WTC11 (cell line): Measurements from ENCODE around the gene FBH1. TPM values are rescaled to one million over a fixed set of nuclear protein-coding genes. Genes with fewer than 3 reads are reported as not detected.
A peak's percentile ranks its signal among the peaks of the same experiment; 100 is the strongest.

Experiments
- ATAC-seq: fragments of 200-7000 bp; cut with Tn5 transposase; 2 replicates; pipeline ENCODE4 v1.10.0; 2021; ENCODE audit warnings: mild to moderate bottlenecking, moderate library complexity
- CTCF ChIA-PET: fragments of 300-600 bp; sonication (Branson Sonifier 250); formaldehyde crosslinking; loops from one replicate; lab custom pipeline; 2021; ENCODE audit warnings: antibody characterized with exemption; lab: Charles Lee
- POLR2A ChIA-PET: fragments of 350-600 bp; sonication (Branson Sonifier 250); formaldehyde crosslinking; loops from one replicate; lab custom pipeline; 2021; ENCODE audit warnings: antibody characterized with exemption; lab: Charles Lee
- DNase-seq: peaks from one replicate; pipeline ENCODE4 v3.0.0; 2021; ENCODE audit warnings: low spot score
- H3K27ac Mint-ChIP-seq: 2 replicates; pipeline ENCODE4 v1.8.0; 2021; ENCODE audit warnings: mixed read lengths
- H3K27me3 Mint-ChIP-seq: 2 replicates; pipeline ENCODE4 v1.8.0; 2021; ENCODE audit warnings: low read depth, mild to moderate bottlenecking, moderate library complexity, mixed read lengths
- H3K36me3 Mint-ChIP-seq: 2 replicates; pipeline ENCODE4 v1.8.0; 2021; ENCODE audit warnings: mixed read lengths
- H3K4me1 Mint-ChIP-seq: 2 replicates; pipeline ENCODE4 v1.8.0; 2022; ENCODE audit warnings: mixed read lengths
- H3K4me3 Mint-ChIP-seq: 2 replicates; pipeline ENCODE4 v1.8.0; 2021; ENCODE audit warnings: mild to moderate bottlenecking, moderate library complexity, mixed read lengths
- H3K9me3 Mint-ChIP-seq: 2 replicates; pipeline ENCODE4 v1.8.0; 2021; ENCODE audit warnings: mixed read lengths
- AR ChIP-seq: fragments of 250-450 bp; sonication (Bioruptor Pico); IDR thresholded peaks from 2 replicates; pipeline ENCODE4 v1.9.0; 2021; ENCODE audit warnings: mild to moderate bottlenecking
- ATF1 ChIP-seq: sonication (generic); formaldehyde crosslinking; IDR thresholded peaks from 2 replicates; pipeline ENCODE4 v1.8.1; 2023; ENCODE audit warnings: mild to moderate bottlenecking, moderate library complexity, missing genetic modification reagents
- ATF2 ChIP-seq: sonication (generic); formaldehyde crosslinking; IDR thresholded peaks from 2 replicates; pipeline ENCODE4 v1.8.1; 2022; ENCODE audit warnings: low read depth, missing genetic modification reagents, borderline replicate concordance
- ATF6 ChIP-seq: sonication (generic); formaldehyde crosslinking; IDR thresholded peaks from 2 replicates; pipeline ENCODE4 v1.8.1; 2023; ENCODE audit warnings: mild to moderate bottlenecking, missing genetic modification reagents
- CBFB ChIP-seq: sonication (generic); formaldehyde crosslinking; IDR thresholded peaks from 2 replicates; pipeline ENCODE4 v1.8.1; 2022; ENCODE audit warnings: mild to moderate bottlenecking, low read depth, missing genetic modification reagents
- CDX4 ChIP-seq: fragments of 250-450 bp; sonication (Bioruptor Pico); IDR thresholded peaks from 2 replicates; pipeline ENCODE4 v1.9.0; 2021; ENCODE audit warnings: moderate library complexity, mild to moderate bottlenecking, inconsistent platforms, borderline replicate concordance
- E2F4 ChIP-seq: sonication (generic); formaldehyde crosslinking; IDR thresholded peaks from 2 replicates; pipeline ENCODE4 v1.8.1; 2022; ENCODE audit warnings: low read depth, mild to moderate bottlenecking, moderate library complexity, missing genetic modification reagents, borderline replicate concordance
- E2F5 ChIP-seq: sonication (generic); formaldehyde crosslinking; IDR thresholded peaks from 2 replicates; pipeline ENCODE4 v1.8.1; 2022; ENCODE audit warnings: mild to moderate bottlenecking, moderate library complexity, missing genetic modification reagents
- GABPB1 ChIP-seq: sonication (generic); formaldehyde crosslinking; IDR thresholded peaks from 2 replicates; pipeline ENCODE4 v1.8.1; 2023; ENCODE audit warnings: mild to moderate bottlenecking, missing genetic modification reagents
- GTF2I ChIP-seq: fragments of 250-450 bp; sonication (Bioruptor Pico); conservative IDR thresholded peaks from 2 replicates; pipeline ENCODE4 v1.4.0; 2021; ENCODE audit warnings: mild to moderate bottlenecking
- HMGXB4 ChIP-seq: sonication (generic); formaldehyde crosslinking; IDR thresholded peaks from 2 replicates; pipeline ENCODE4 v1.8.1; 2023; ENCODE audit warnings: mild to moderate bottlenecking, moderate library complexity, missing genetic modification reagents
- NFATC4 ChIP-seq: fragments of 250-450 bp; sonication (Bioruptor Pico); IDR thresholded peaks from 2 replicates; pipeline ENCODE4 v1.9.0; 2021; ENCODE audit warnings: mild to moderate bottlenecking
- PREB ChIP-seq: sonication (generic); formaldehyde crosslinking; IDR thresholded peaks from 2 replicates; pipeline ENCODE4 v1.8.1; 2022; ENCODE audit warnings: mild to moderate bottlenecking, missing genetic modification reagents, moderate library complexity, borderline replicate concordance
- SMAD3 ChIP-seq: sonication (generic); formaldehyde crosslinking; IDR thresholded peaks from 2 replicates; pipeline ENCODE4 v1.8.0; 2022; ENCODE audit warnings: missing genetic modification reagents, mild to moderate bottlenecking, borderline replicate concordance
- SMAD4 ChIP-seq: sonication (generic); formaldehyde crosslinking; IDR thresholded peaks from 2 replicates; pipeline ENCODE4 v1.8.0; 2022; ENCODE audit warnings: mild to moderate bottlenecking, missing genetic modification reagents
- SP1 ChIP-seq: sonication (generic); formaldehyde crosslinking; conservative IDR thresholded peaks from 2 replicates; pipeline ENCODE4 v1.8.1; 2022; ENCODE audit warnings: missing genetic modification reagents
- ZNF416 ChIP-seq: fragments of 250-450 bp; sonication (Bioruptor Pico); IDR thresholded peaks from 2 replicates; pipeline ENCODE4 v1.9.0; 2021; ENCODE audit warnings: mild to moderate bottlenecking, inconsistent platforms
- total RNA-seq: library from RNA; stranded (reverse); gene quantifications from 3 replicates; pipeline ENCODE4 v1.2.3, GENCODE V29; 2021

Gene FBH1
- total RNA-seq, 1 experiment from 2014 or later = 66.8 TPM

- Mint-ChIP-seq H3K4me3 (no peak overlapping the region), H3K27me3 (no peaks in the 10 kb centered on the region), H3K4me1 (peaks cover 9% of the 10 kb centered on the region), H3K27ac (peak overlapping the region; percentile 82), H3K9me3 (peaks cover 8% of the 10 kb centered on the region; the same call in 1 of the 2 replicates), H3K36me3 (peaks cover 34% of the 10 kb centered on the region)
- CTCF ChIA-PET = no interaction called here
- peak; percentile 26; the same call in 1 of the 2 replicates for ATAC-seq
- POLR2A ChIA-PET = no interaction called here
- no peak for TF ChIP-seq E2F5
- TF ChIP-seq CDX4 (CRISPR knock-in tag) = no peak
- no peak for TF ChIP-seq ATF2 (CRISPR knock-in tag)
- no peak for TF ChIP-seq GTF2I (CRISPR knock-in tag)
- no peak for TF ChIP-seq SMAD3 (CRISPR knock-in tag)
- TF ChIP-seq ZNF416 (CRISPR knock-in tag) = no peak
- no peak for TF ChIP-seq E2F4
- TF ChIP-seq GABPB1 (CRISPR knock-in tag) = no peak
- TF ChIP-seq NFATC4 (CRISPR knock-in tag) = no peak
- no peak for DNase-seq
Measured at GRCh38 chr10:5896208-5897052, 6.4 kb downstream of the FBH1 start.

- Mint-ChIP-seq H3K27ac (no peak overlapping the region), H3K27me3 (no peaks in the 10 kb centered on the region), H3K9me3 (peaks cover 8% of the 10 kb centered on the region; the same call in 1 of the 2 replicates), H3K36me3 (peaks cover 34% of the 10 kb centered on the region), H3K4me3 (no peak overlapping the region), H3K4me1 (peaks cover 6% of the 10 kb centered on the region)
- TF ChIP-seq ATF6 = no peak
- no peak for DNase-seq
- ChIA-PET POLR2A (no interaction called here), CTCF (no interaction called here)
- no peak for ATAC-seq
Measured at GRCh38 chr10:5897053-5897340, 7.0 kb downstream of the FBH1 start.

- CTCF ChIA-PET = no interaction called here
- TF ChIP-seq PREB (CRISPR knock-in tag) = no peak
- no peak for TF ChIP-seq AR (CRISPR knock-in tag)
- TF ChIP-seq SMAD4 (CRISPR knock-in tag) = no peak
- TF ChIP-seq CBFB (CRISPR knock-in tag) = no peak
- TF ChIP-seq SP1 (CRISPR knock-in tag) = no peak
- no peak for TF ChIP-seq HMGXB4 (CRISPR knock-in tag)
- TF ChIP-seq ATF1 (CRISPR knock-in tag) = no peak
Measured at GRCh38 chr10:5897504-5897903, 7.5 kb downstream of the FBH1 start.

More at GRCh38 chr10:5897504-5897903, 7.5 kb downstream of the FBH1 start:
- Mint-ChIP-seq H3K27ac (no peak overlapping the region), H3K36me3 (peaks cover 30% of the 10 kb centered on the region), H3K4me1 (peaks cover 3% of the 10 kb centered on the region; the same call in 1 of the 2 replicates), H3K27me3 (no peaks in the 10 kb centered on the region), H3K4me3 (no peak overlapping the region), H3K9me3 (peaks cover 8% of the 10 kb centered on the region; the same call in 1 of the 2 replicates)
- ATAC-seq (no peak), DNase-seq (no peak)
- POLR2A ChIA-PET = no interaction called here
